ENCODE measurements around the gene MCUB.
"Not testable (repeated sequence)": the region's sequence is repeated elsewhere in the genome, so short reads cannot be mapped to it uniquely, and the experiment has no call there.

MCUB gene

DNA sequence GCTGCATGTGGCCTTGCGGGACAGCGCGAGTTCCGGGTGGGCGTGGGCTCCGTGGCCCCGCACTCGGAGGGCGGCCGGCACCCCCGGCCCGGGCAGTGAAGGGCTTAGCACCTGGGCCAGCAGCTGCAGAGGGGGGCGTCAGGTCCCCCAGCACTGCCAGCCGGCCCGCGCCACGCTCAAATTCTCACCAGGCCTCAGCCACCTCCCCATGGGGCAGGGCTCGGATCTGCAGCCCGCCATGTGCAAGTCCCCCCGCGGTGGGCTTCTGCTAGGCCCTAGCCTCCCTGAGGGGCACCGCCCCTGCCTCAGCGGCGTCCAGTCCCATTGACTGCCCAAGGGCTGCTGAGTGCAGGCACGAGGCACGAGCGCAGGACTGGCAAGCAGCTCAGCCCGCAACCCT lies 2.6 kb upstream of the MCUB start:
- TF ChIP-seq ZNF473 (tag by site-specific recombination; IDR thresholded peaks at IDR 0.05) (no peak), ZNF2 (tag by site-specific recombination; IDR thresholded peaks at IDR 0.05) (no peak), ZNF544 (tag by site-specific recombination; IDR thresholded peaks at IDR 0.05) (no peak), ZNF624 (tag by site-specific recombination; IDR thresholded peaks at IDR 0.05) (no peak), ZNF266 (tag by site-specific recombination; IDR thresholded peaks at IDR 0.05; ENCODE audit: low read depth) (no peak), ZNF324 (tag by site-specific recombination; IDR thresholded peaks at IDR 0.05) (no peak), ZNF19 (tag by site-specific recombination; IDR thresholded peaks at IDR 0.05; ENCODE audit: low read depth) (no peak), SP3 (tag by site-specific recombination; IDR thresholded peaks at IDR 0.05) (no peak), ZNF223 (tag by site-specific recombination; IDR thresholded peaks at IDR 0.05) (no peak), ZNF221 (tag by site-specific recombination; IDR thresholded peaks at IDR 0.05; ENCODE audit: borderline replicate concordance) (no peak), YY1 (tag by site-specific recombination; IDR thresholded peaks at IDR 0.05) (no peak)
- TF ChIP-seq, protein P1, sequence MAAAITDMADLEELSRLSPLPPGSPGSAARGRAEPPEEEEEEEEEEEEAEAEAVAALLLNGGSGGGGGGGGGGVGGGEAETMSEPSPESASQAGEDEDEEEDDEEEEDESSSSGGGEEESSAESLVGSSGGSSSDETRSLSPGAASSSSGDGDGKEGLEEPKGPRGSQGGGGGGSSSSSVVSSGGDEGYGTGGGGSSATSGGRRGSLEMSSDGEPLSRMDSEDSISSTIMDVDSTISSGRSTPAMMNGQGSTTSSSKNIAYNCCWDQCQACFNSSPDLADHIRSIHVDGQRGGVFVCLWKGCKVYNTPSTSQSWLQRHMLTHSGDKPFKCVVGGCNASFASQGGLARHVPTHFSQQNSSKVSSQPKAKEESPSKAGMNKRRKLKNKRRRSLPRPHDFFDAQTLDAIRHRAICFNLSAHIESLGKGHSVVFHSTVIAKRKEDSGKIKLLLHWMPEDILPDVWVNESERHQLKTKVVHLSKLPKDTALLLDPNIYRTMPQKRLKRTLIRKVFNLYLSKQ (tag by site-specific recombination; IDR thresholded peaks at IDR 0.05; ENCODE audit: borderline replicate concordance): no peak
- TF ChIP-seq, protein P2, sequence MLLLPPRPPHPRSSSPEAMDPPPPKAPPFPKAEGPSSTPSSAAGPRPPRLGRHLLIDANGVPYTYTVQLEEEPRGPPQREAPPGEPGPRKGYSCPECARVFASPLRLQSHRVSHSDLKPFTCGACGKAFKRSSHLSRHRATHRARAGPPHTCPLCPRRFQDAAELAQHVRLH (tag by site-specific recombination; IDR thresholded peaks at IDR 0.05): no peak
- TF ChIP-seq, protein P3, sequence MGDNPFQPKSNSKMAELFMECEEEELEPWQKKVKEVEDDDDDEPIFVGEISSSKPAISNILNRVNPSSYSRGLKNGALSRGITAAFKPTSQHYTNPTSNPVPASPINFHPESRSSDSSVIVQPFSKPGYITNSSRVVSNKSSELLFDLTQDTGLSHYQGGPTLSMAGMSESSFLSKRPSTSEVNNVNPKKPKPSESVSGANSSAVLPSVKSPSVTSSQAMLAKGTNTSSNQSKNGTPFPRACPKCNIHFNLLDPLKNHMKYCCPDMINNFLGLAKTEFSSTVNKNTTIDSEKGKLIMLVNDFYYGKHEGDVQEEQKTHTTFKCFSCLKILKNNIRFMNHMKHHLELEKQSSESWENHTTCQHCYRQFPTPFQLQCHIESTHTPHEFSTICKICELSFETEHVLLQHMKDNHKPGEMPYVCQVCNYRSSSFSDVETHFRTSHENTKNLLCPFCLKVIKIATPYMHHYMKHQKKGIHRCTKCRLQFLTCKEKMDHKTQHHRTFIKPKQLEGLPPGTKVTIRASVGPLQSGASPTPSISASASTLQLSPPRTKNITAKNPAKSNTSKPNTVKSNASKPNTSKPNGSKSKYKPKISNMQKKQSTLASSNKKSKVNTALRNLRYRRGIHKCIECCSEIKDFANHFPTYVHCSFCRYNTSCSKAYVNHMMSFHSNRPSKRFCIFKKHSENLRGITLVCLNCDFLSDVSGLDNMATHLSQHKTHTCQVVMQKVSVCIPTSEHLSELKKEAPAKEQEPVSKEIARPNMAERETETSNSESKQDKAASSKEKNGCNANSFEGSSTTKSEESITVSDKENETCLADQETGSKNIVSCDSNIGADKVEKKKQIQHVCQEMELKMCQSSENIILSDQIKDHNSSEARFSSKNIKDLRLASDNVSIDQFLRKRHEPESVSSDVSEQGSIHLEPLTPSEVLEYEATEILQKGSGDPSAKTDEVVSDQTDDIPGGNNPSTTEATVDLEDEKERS (tag by site-specific recombination; IDR thresholded peaks at IDR 0.05): no peak
- CTCF ChIA-PET: interaction anchor here (0.7 kb wide), 1 partner anchor 40 kb away, joined by 3 read pairs; no protein-coding TSS in a partner anchor
- no peak overlapping the region for H3K27ac ChIP-seq (ENCODE audit: extremely low read depth, low read depth, low read length)
- no peaks in the 10 kb centered on the region for H3K36me3 ChIP-seq (ENCODE audit: control insufficient read depth in 2 of 2, insufficient read depth in 1 of 2, low read length in 2 of 2)
- peaks cover 4% of the 10 kb centered on the region; the same call in 1 of the 2 replicates for H3K4me1 ChIP-seq (ENCODE audit: control insufficient read depth, insufficient read depth, low read length)
- POLR2A ChIA-PET: no interaction called here
- H3K9me3 ChIP-seq (ENCODE audit: control insufficient read depth, insufficient read depth, low read depth, low read length): no peaks in the 10 kb centered on the region
- no peak overlapping the region for H3K4me3 ChIP-seq (ENCODE audit: low read depth, low read length)

DNA sequence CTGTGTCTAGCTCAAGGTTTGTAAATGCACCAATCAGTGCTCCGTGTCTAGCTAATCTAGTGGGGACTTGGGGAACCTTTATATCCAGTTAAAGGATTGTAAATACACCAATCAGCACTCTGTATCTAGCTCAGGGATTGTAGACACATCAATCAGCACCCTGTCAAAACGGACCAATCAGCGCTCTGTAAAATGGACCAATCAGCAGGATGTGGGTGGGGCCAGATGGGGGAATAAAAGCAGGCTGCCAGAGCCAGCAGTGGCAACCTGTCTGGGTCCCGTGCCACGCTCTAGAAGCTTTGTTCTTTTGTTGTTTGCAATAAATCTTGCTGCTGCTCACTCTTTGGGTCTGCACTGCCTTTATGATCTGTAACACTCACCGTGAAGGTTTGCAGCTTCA lies 2.0 kb upstream of the MCUB start:
- H3K36me3 ChIP-seq (ENCODE audit: control insufficient read depth in 2 of 2, insufficient read depth in 1 of 2, low read length in 2 of 2); H3K27ac ChIP-seq (ENCODE audit: extremely low read depth, low read depth, low read length); CTCF ChIA-PET; H3K9me3 ChIP-seq (ENCODE audit: control insufficient read depth, insufficient read depth, low read depth, low read length); POLR2A ChIA-PET; H3K4me1 ChIP-seq (ENCODE audit: control insufficient read depth, insufficient read depth, low read length); H3K4me3 ChIP-seq (ENCODE audit: low read depth, low read length): not testable (repeated sequence)
- TF ChIP-seq SP2 (tag by site-specific recombination; IDR thresholded peaks at IDR 0.05): 0 out of 2 replicates have a peak, but pooled peaks have one; percentile 20

DNA sequence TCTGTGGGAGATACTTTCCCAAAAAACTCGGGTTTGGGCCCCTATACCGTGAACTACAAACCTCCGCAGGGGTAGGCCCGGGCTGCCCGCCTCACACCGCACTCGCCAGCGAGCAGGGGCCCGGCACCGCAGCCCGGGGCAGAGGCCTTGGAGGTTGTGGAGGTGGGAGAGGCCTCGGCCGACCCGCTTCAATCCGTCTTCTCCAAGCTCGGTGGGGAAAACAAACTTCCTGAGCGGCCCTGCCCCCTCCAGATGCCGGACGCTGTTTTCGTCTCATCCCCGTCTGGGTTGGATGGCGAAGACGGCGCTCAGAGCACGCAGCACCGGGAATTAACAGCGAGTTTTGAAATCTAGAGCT lies 442 bp upstream of the MCUB start:
- TF ChIP-seq, protein P4, sequence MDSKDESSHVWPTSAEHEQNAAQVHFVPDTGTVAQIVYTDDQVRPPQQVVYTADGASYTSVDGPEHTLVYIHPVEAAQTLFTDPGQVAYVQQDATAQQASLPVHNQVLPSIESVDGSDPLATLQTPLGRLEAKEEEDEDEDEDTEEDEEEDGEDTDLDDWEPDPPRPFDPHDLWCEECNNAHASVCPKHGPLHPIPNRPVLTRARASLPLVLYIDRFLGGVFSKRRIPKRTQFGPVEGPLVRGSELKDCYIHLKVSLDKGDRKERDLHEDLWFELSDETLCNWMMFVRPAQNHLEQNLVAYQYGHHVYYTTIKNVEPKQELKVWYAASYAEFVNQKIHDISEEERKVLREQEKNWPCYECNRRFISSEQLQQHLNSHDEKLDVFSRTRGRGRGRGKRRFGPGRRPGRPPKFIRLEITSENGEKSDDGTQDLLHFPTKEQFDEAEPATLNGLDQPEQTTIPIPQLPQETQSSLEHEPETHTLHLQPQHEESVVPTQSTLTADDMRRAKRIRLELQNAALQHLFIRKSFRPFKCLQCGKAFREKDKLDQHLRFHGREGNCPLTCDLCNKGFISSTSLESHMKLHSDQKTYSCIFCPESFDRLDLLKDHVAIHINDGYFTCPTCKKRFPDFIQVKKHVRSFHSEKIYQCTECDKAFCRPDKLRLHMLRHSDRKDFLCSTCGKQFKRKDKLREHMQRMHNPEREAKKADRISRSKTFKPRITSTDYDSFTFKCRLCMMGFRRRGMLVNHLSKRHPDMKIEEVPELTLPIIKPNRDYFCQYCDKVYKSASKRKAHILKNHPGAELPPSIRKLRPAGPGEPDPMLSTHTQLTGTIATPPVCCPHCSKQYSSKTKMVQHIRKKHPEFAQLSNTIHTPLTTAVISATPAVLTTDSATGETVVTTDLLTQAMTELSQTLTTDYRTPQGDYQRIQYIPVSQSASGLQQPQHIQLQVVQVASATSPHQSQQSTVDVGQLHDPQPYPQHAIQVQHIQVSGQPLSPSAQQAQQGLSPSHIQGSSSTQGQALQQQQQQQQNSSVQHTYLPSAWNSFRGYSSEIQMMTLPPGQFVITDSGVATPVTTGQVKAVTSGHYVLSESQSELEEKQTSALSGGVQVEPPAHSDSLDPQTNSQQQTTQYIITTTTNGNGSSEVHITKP (tag by site-specific recombination; IDR thresholded peaks at IDR 0.05): peak; percentile 84
- TF ChIP-seq ZNF777 (tag by site-specific recombination; IDR thresholded peaks at IDR 0.05; ENCODE audit: borderline replicate concordance): peak; percentile 77; the same call in 1 of the 2 replicates
- 0 out of 2 replicates have a peak, but pooled peaks have one; percentile 7 for TF ChIP-seq WT1 (tag by site-specific recombination; IDR thresholded peaks at IDR 0.05)
- TF ChIP-seq ZNF664 (tag by site-specific recombination; IDR thresholded peaks at IDR 0.05): no peak
- TF ChIP-seq ZBTB20 (tag by site-specific recombination; IDR thresholded peaks at IDR 0.05): peak; percentile 62; the same call in 1 of the 2 replicates
- TF ChIP-seq ZNF2 (tag by site-specific recombination; IDR thresholded peaks at IDR 0.05): peak; percentile 40; the same call in 1 of the 2 replicates
- TF ChIP-seq, protein P5, sequence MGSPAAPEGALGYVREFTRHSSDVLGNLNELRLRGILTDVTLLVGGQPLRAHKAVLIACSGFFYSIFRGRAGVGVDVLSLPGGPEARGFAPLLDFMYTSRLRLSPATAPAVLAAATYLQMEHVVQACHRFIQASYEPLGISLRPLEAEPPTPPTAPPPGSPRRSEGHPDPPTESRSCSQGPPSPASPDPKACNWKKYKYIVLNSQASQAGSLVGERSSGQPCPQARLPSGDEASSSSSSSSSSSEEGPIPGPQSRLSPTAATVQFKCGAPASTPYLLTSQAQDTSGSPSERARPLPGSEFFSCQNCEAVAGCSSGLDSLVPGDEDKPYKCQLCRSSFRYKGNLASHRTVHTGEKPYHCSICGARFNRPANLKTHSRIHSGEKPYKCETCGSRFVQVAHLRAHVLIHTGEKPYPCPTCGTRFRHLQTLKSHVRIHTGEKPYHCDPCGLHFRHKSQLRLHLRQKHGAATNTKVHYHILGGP (tag by site-specific recombination; IDR thresholded peaks at IDR 0.05): no peak
- TF ChIP-seq ZNF600 (tag by site-specific recombination; IDR thresholded peaks at IDR 0.05): peak; percentile 27; the same call in 1 of the 2 replicates
- no peak for TF ChIP-seq ZNF791 (tag by site-specific recombination; IDR thresholded peaks at IDR 0.05)
- Histone ChIP-seq H3K27ac (ENCODE audit: extremely low read depth, low read depth, low read length) (peak overlapping the region; percentile 82), H3K4me3 (ENCODE audit: low read depth, low read length) (peak overlapping the region; percentile 65), H3K4me1 (ENCODE audit: control insufficient read depth, insufficient read depth, low read length) (peaks cover 6% of the 10 kb centered on the region; the same call in 1 of the 2 replicates), H3K36me3 (ENCODE audit: control insufficient read depth in 2 of 2, insufficient read depth in 1 of 2, low read length in 2 of 2) (no peaks in the 10 kb centered on the region), H3K9me3 (ENCODE audit: control insufficient read depth, insufficient read depth, low read depth, low read length) (no peaks in the 10 kb centered on the region)
- CTCF ChIA-PET: interaction anchor here (0.6 to 1.1 kb wide), 3 partner anchors 115 to 739 kb away, joined by 3 to 5 read pairs (median 3); no protein-coding TSS in a partner anchor
- POLR2A ChIA-PET: interaction anchor here (0.5 to 1.2 kb wide), 7 partner anchors 12 to 170 kb away, joined by 3 to 8 read pairs (median 4); partner anchors contain the start of genes CASP6, PLA2G12A and SEC24B
